GF-D8 (cell line): ENCODE results near the gene SLC9A5.

Experiments used
- DNase-seq: peaks from one replicate; lab custom pipeline; 2025; lab: John Stamatoyannopoulos, UW

Gene SLC9A5

GRCh38 chr16:67238806-67239470, 9.8 kb upstream of the SLC9A5 start:
- no peak for DNase-seq

GRCh38 chr16:67240506-67240905, 8.3 kb upstream of the SLC9A5 start:
- DNase-seq = no peak

- no peak for DNase-seq
Measured at GRCh38 chr16:67241008-67241900, 7.5 kb upstream of the SLC9A5 start.

- no peak for DNase-seq
Measured at GRCh38 chr16:67242138-67242730, 6.5 kb upstream of the SLC9A5 start.

GRCh38 chr16:67243481-67243880, 5.3 kb upstream of the SLC9A5 start:
- DNase-seq = no peak

- peak; percentile 86 for DNase-seq
Measured at GRCh38 chr16:67244387-67245185, 4.2 kb upstream of the SLC9A5 start.

GRCh38 chr16:67245186-67245585, 3.6 kb upstream of the SLC9A5 start:
- no peak for DNase-seq

GRCh38 chr16:67245674-67246080, 3.1 kb upstream of the SLC9A5 start:
- no peak for DNase-seq

GRCh38 chr16:67246081-67246755, 2.6 kb upstream of the SLC9A5 start:
- DNase-seq = peak; percentile 61

- no peak for DNase-seq
Measured at GRCh38 chr16:67246756-67247191, 2.0 kb upstream of the SLC9A5 start.

GRCh38 chr16:67247192-67248072, 1.3 kb upstream of the SLC9A5 start, which contains the start of gene FHOD1:
FHOD1 (minus strand) TSS chr16:67247481; CDS start chr16:67247410, 71 bp downstream.
- DNase-seq = peak; percentile 88

GRCh38 chr16:67248073-67248400, 742 bp upstream of the SLC9A5 start:
- no peak for DNase-seq

- DNase-seq = no peak
Measured at GRCh38 chr16:67249178-67250044, 632 bp downstream of the SLC9A5 start.

GRCh38 chr16:67250045-67250327, 1.2 kb downstream of the SLC9A5 start:
- no peak for DNase-seq

GRCh38 chr16:67252609-67253497, 4.1 kb downstream of the SLC9A5 start:
- DNase-seq = no peak

GRCh38 chr16:67254801-67255552, 6.2 kb downstream of the SLC9A5 start:
- no peak for DNase-seq

GRCh38 chr16:67255553-67256221, 6.9 kb downstream of the SLC9A5 start:
- no peak for DNase-seq
